LNCaP clone FGC (cell line): ENCODE measurements around the gene PKP4.
A peak's percentile ranks its signal among the peaks of the same experiment; 100 is the strongest.
"Not testable (repeated sequence)": the region's sequence is repeated elsewhere in the genome, so short reads cannot be mapped to it uniquely, and the experiment has no call there.

Source experiments
- DNase-seq: peaks from one replicate; pipeline ENCODE4 v3.0.0-alpha.2; 2011; ENCODE audit warnings: low read depth
- H3K4me3 ChIP-seq: 2 replicates; pipeline ENCODE4 v1.5.1; 2011; ENCODE audit warnings: mild to moderate bottlenecking, low read depth, low read length, control low read depth
- TF ChIP-seq, protein P1 (sequence below): IDR thresholded peaks from 2 replicates; pipeline ENCODE4 v1.5.1; 2012; ENCODE audit warnings: mild to moderate bottlenecking; ENCODE audit not compliant: control insufficient read depth, insufficient read depth; ENCODE audit errors: extremely low read depth

PKP4 gene

DNA sequence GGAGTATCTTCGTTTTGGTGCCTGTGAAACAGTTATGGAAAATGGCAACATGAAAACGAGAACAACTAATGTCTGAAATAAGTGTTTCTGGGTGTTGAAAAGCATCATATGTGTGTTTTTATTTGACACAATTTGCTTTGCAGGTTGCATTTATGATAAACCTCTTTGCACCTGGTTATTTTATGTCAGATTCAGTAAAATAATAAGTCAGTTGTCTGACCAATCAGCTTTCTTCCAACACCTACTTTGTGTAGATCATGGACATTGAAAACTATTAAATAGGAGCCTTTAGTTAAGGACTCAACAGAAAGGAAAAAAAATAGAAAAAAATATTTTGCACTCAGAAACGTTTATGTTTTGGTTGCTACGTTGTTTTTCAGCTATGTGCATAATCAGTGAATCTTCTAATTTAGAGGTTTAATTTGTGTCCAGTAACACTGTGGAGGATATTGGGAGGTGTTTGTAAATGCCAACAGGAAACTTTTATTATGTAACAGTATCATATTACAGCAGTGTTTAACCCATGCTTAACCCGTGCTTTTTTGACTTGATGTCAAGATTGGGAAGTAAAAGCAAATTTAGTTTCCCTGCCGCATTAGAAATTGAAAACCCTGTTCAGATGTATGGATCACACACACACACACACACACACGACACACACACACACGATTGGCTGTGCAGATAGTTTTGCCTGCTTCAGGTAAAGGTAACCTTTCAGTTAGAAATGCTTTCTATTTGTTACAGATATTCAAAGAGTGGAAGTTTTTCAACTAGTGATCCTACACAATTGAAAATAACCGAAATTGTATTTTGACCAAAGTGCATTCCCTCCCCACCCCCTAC lies 2.6 kb downstream of the PKP4 start:
- peak overlapping the region; percentile 80 for H3K4me3 ChIP-seq
- TF ChIP-seq, protein P1, sequence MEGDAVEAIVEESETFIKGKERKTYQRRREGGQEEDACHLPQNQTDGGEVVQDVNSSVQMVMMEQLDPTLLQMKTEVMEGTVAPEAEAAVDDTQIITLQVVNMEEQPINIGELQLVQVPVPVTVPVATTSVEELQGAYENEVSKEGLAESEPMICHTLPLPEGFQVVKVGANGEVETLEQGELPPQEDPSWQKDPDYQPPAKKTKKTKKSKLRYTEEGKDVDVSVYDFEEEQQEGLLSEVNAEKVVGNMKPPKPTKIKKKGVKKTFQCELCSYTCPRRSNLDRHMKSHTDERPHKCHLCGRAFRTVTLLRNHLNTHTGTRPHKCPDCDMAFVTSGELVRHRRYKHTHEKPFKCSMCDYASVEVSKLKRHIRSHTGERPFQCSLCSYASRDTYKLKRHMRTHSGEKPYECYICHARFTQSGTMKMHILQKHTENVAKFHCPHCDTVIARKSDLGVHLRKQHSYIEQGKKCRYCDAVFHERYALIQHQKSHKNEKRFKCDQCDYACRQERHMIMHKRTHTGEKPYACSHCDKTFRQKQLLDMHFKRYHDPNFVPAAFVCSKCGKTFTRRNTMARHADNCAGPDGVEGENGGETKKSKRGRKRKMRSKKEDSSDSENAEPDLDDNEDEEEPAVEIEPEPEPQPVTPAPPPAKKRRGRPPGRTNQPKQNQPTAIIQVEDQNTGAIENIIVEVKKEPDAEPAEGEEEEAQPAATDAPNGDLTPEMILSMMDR = no peak
- no peak for DNase-seq

DNA sequence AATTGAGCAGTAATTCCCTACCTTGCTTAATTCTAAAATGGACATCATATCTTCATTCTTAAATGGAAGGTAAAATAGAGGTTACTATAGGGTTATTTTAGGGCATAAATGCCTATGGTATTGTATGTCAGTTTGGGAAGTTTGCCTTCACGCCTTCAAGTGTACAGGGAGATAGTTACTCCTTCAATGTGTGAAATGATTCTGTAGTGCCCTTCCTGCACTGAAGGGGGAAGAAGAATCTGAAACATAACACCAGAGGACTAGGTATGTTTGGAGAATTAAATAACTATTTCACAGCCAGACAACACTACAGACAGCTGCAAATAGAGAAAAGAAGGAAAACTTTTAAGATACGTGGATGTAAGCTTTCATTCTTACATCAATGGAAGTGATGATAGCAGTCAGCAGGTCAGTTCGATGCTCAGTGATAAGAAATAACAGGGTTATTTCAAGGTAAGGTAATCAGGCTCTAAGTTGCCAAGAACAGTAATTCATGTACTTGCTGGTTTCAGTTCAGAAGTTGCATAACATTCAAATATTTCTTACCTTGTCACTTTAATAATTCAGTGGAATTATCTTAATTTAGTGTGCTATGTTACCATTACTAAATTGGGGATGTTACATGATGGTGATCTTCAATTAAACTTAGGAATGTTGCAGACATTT lies 4.0 kb downstream of the PKP4 start:
- no peak overlapping the region for H3K4me3 ChIP-seq
- DNase-seq = no peak
- TF ChIP-seq, protein P1 = no peak

DNA sequence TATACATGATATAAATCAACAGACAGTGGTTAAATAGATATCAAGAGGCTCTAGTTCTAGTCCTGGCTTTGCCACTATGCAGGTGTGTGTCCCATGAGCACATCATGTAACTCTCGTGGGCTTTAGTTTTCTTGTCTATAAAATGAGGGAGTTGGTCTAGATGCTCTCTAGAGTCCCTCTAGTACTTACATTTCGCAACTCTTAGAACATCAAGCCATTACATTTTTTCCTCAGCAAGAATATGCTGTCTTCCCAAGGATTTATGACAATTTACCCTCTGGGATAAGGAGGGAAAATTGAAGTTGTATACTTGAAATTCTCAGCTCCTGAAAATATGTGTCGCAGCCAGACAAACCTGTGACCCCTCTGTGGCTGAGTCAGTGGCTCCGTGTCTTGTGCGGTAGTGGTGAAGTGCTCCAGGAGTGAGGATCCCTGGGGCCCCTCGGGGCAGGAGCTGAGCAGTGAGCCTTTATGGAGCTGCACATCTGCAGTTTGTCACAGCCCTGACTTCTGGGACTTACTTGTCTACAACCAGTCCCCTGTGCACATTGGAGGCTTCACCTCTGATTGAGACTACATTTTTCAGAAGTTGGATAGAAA lies 6.8 kb downstream of the PKP4 start:
- DNase-seq = no peak
- TF ChIP-seq, protein P1 = no peak
- no peak overlapping the region for H3K4me3 ChIP-seq

DNA sequence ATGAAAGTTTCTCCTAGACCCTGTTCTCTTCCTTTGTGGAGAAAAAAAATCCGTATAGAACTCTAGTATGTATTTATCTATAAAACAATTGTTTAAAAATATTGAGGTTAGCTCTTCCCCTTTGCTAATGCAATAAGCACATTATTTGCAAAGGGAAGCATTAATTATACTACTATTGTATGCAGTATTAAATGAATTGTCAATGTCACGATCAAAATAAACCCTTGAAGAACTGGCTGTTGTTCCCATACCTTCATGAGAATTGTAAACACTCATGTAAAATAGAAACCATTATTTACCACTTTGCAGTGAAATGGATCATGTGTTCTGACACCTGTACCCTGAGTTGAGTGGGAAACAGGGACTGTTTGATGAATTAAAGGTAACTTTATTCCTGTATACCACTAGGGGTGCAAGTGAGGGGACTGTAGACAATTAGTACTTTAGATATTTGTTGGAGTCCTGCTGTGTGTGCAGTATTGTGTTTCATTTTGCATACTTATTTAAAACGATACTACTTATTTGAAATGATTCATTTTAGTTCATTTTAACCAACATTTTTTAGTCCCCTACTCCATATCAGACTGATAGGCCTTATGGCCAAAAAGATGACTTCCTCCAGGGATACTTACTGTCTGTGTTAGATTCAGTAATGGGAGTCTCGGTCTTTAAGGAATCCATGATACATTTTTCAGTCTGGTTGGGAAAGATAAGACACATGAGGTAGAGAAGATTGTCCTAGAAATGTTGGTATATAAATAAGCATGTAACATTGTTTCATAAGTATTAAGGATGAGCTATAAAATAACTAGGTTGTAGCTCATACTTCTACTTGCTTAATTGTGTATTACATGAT lies 7.9 kb downstream of the PKP4 start:
- H3K4me3 ChIP-seq = no peak overlapping the region
- TF ChIP-seq, protein P1 = no peak
- DNase-seq = no peak

DNA sequence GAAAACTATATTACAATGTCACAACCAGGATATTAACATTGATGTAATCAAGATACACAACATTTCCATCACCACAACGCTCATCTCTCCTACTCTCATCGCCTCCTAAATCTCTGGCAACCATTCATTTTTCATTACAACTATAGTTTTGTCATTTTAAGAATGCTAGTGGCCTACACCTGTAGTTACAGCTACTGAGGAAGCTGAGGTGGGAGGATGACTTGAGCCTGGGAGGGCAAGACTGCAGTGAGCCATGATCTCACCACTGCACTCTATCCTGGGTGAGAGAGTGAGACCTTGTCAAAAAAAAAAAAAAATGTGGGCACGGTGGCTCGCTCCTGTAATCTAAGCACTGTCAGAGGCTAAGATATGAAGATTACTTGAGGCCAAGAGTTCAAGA lies 10.5 kb downstream of the PKP4 start:
- no peak overlapping the region for H3K4me3 ChIP-seq
- TF ChIP-seq, protein P1 = no peak
- no peak for DNase-seq

DNA sequence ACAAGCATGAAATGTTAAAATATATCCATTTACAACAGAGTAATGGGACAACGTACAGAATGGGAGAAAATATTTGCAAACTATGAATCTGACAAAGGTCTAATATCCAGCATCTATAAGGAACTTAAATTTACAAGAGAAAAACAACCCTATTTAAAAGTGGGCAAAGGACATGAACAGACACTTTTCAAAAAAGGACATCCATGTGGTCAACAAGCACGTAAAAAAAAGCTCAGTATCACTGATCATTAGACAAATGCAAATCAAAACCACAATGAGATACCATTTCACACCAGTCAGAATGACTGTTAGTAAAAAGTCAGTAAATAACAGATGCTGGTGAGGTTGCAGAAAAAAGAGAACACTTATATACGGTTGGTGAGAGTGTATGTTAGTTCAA lies 16.1 kb downstream of the PKP4 start:
- not testable (repeated sequence) for H3K4me3 ChIP-seq, DNase-seq

DNA sequence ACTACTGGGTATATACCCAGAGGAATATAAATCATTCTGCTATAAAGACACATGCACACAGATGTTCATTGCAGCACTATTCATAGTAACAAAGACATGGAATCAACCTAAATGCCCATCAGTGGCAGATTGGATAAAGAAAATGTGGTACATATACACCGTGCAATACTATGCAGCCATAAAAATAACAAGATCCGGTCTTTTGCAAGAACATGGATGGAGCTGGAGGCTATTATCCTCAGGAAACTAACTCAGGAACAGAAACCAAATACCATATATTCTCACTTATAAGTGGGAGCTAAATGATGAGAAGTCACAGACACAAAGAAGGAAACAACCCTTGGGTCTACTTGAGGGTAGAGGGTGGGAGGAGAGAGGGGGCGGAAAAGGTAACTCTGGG lies 16.5 kb downstream of the PKP4 start:
- DNase-seq, H3K4me3 ChIP-seq: not testable (repeated sequence)
